OCI-LY1 (cell line): ENCODE results near the gene TMEM131.

Source experiments
- CTCF ChIP-seq: fragments of 200-600 bp; sonication (generic), shearing (Covaris generic); IDR thresholded peaks from 2 replicates; pipeline ENCODE4 v1.5.1; 2017; ENCODE audit warnings: mild to moderate bottlenecking, antibody characterized with exemption, low read length, moderate library complexity, mixed read lengths
- EZH2 ChIP-seq: fragments of 200-600 bp; sonication (generic), shearing (Covaris generic); IDR thresholded peaks from 2 replicates; pipeline ENCODE4 v1.8.0; 2017; ENCODE audit warnings: borderline replicate concordance, mixed run types, mild to moderate bottlenecking, antibody characterized with exemption, low read length, moderate library complexity, mixed read lengths

- no peak for TF ChIP-seq EZH2
- no peak for TF ChIP-seq CTCF
These were observed 67.2 kb downstream of the TMEM131 start for GRCh38 chr2:97928591-97928990.
